Dendritic cell treated with granulocyte-macrophage colony-stimulating factor and Interleukin-4, amounts not matched to agents 40 ng/mL and 50 ng/mL, for 4 days (primary cell): ENCODE data around the gene KIF5C.

Source experiments
- H3K27ac Mint-ChIP-seq: one replicate; pipeline ENCODE4 v1.8.0; 2022; ENCODE audit warnings: mild to moderate bottlenecking, mixed read lengths
- H3K27me3 Mint-ChIP-seq: one replicate; pipeline ENCODE4 v1.8.0; 2022; ENCODE audit warnings: mild to moderate bottlenecking, mixed read lengths
- H3K36me3 Mint-ChIP-seq: one replicate; pipeline ENCODE4 v1.8.0; 2022; ENCODE audit warnings: low read depth, mixed read lengths
- H3K4me1 Mint-ChIP-seq: one replicate; pipeline ENCODE4 v1.8.0; 2022; ENCODE audit warnings: low read depth, mixed read lengths
- H3K4me3 Mint-ChIP-seq: one replicate; pipeline ENCODE4 v1.8.0; 2022; ENCODE audit warnings: mild to moderate bottlenecking, moderate library complexity, mixed read lengths
- H3K9me3 Mint-ChIP-seq: one replicate; pipeline ENCODE4 v1.8.0; 2022; ENCODE audit warnings: mixed read lengths
- intact Hi-C: fragments of 100-400 bp; cut with micrococcal nuclease; formaldehyde crosslinking; loops from one replicate; pipeline ENCODE4 v1.15.0; 2022

Gene KIF5C

GRCh38 chr2:149002378-149002890 is 127.4 kb downstream of the KIF5C start:
- no peak overlapping the region for H3K27ac Mint-ChIP-seq
- H3K27me3 Mint-ChIP-seq, result peaks cover 3% of the 10 kb centered on the region
- no peak overlapping the region for H3K4me3 Mint-ChIP-seq
- H3K36me3 Mint-ChIP-seq, result no peaks in the 10 kb centered on the region
- H3K4me1 Mint-ChIP-seq, result no peaks in the 10 kb centered on the region
- intact Hi-C loops, result no loop called here
- H3K9me3 Mint-ChIP-seq, result no peaks in the 10 kb centered on the region

- intact Hi-C loops, result no loop called here
- no peak overlapping the region for H3K27ac Mint-ChIP-seq
- H3K4me1 Mint-ChIP-seq, result no peaks in the 10 kb centered on the region
- no peak overlapping the region for H3K4me3 Mint-ChIP-seq
- H3K36me3 Mint-ChIP-seq, result no peaks in the 10 kb centered on the region
- H3K27me3 Mint-ChIP-seq, result peaks cover 3% of the 10 kb centered on the region
- H3K9me3 Mint-ChIP-seq, result no peaks in the 10 kb centered on the region
Measured at GRCh38 chr2:149002891-149003740, 128.1 kb downstream of the KIF5C start.

GRCh38 chr2:149004836-149005235 is 129.8 kb downstream of the KIF5C start:
- Mint-ChIP-seq H3K9me3 (no peaks in the 10 kb centered on the region), H3K4me1 (no peaks in the 10 kb centered on the region), H3K27me3 (peaks cover 3% of the 10 kb centered on the region), H3K36me3 (no peaks in the 10 kb centered on the region), H3K4me3 (no peak overlapping the region), H3K27ac (no peak overlapping the region)
- intact Hi-C loops, result no loop called here

GRCh38 chr2:149005471-149006077 is 130.5 kb downstream of the KIF5C start:
- Mint-ChIP-seq H3K36me3 (no peaks in the 10 kb centered on the region), H3K9me3 (no peaks in the 10 kb centered on the region), H3K4me3 (no peak overlapping the region), H3K4me1 (no peaks in the 10 kb centered on the region), H3K27ac (no peak overlapping the region), H3K27me3 (peaks cover 3% of the 10 kb centered on the region)
- intact Hi-C loops, result no loop called here

- H3K27me3 Mint-ChIP-seq, result peaks cover 3% of the 10 kb centered on the region
- no peak overlapping the region for H3K4me3 Mint-ChIP-seq
- intact Hi-C loops, result no loop called here
- no peaks in the 10 kb centered on the region for H3K9me3 Mint-ChIP-seq
- no peaks in the 10 kb centered on the region for H3K36me3 Mint-ChIP-seq
- no peaks in the 10 kb centered on the region for H3K4me1 Mint-ChIP-seq
- no peak overlapping the region for H3K27ac Mint-ChIP-seq
Measured at GRCh38 chr2:149006883-149007543, 132.0 kb downstream of the KIF5C start.

GRCh38 chr2:149008381-149008780 is 133.4 kb downstream of the KIF5C start:
- intact Hi-C loops, result no loop called here
- H3K27me3 Mint-ChIP-seq, result peaks cover 3% of the 10 kb centered on the region

GRCh38 chr2:149009576-149010461 is 134.8 kb downstream of the KIF5C start:
- Mint-ChIP-seq H3K4me3 (no peak overlapping the region), H3K4me1 (no peaks in the 10 kb centered on the region), H3K27ac (no peak overlapping the region), H3K27me3 (peaks cover 3% of the 10 kb centered on the region), H3K36me3 (no peaks in the 10 kb centered on the region), H3K9me3 (no peaks in the 10 kb centered on the region)
- intact Hi-C loops, result no loop called here

More at GRCh38 chr2:149008381-149008780, 133.4 kb downstream of the KIF5C start:
- H3K27ac Mint-ChIP-seq, result no peak overlapping the region
- H3K36me3 Mint-ChIP-seq, result no peaks in the 10 kb centered on the region
- H3K9me3 Mint-ChIP-seq, result no peaks in the 10 kb centered on the region
- no peaks in the 10 kb centered on the region for H3K4me1 Mint-ChIP-seq
- no peak overlapping the region for H3K4me3 Mint-ChIP-seq

- H3K4me1 Mint-ChIP-seq, result no peaks in the 10 kb centered on the region
- H3K27ac Mint-ChIP-seq, result no peak overlapping the region
- no peak overlapping the region for H3K4me3 Mint-ChIP-seq
- H3K9me3 Mint-ChIP-seq, result no peaks in the 10 kb centered on the region
- intact Hi-C loops, result no loop called here
- peaks cover 13% of the 10 kb centered on the region for H3K27me3 Mint-ChIP-seq
- H3K36me3 Mint-ChIP-seq, result no peaks in the 10 kb centered on the region
Measured at GRCh38 chr2:149012545-149012944, 137.5 kb downstream of the KIF5C start.

- peaks cover 16% of the 10 kb centered on the region for H3K4me1 Mint-ChIP-seq
- H3K9me3 Mint-ChIP-seq, result no peaks in the 10 kb centered on the region
- no peak overlapping the region for H3K4me3 Mint-ChIP-seq
- no peak overlapping the region for H3K27ac Mint-ChIP-seq
- intact Hi-C loops, result no loop called here
- H3K36me3 Mint-ChIP-seq, result no peaks in the 10 kb centered on the region
- peaks cover 13% of the 10 kb centered on the region for H3K27me3 Mint-ChIP-seq
Measured at GRCh38 chr2:149015501-149015900, 140.5 kb downstream of the KIF5C start.

- Mint-ChIP-seq H3K27ac (no peak overlapping the region), H3K27me3 (peaks cover 13% of the 10 kb centered on the region)
- intact Hi-C loops, result loop anchor here (2.0 kb wide), 1 partner anchor 297 kb away; no protein-coding TSS in a partner anchor
Measured at GRCh38 chr2:149015926-149016563, 141.0 kb downstream of the KIF5C start.

GRCh38 chr2:149017116-149017985 is 142.3 kb downstream of the KIF5C start:
- Mint-ChIP-seq H3K4me3 (no peak overlapping the region), H3K27ac (no peak overlapping the region), H3K9me3 (no peaks in the 10 kb centered on the region), H3K27me3 (peaks cover 13% of the 10 kb centered on the region), H3K36me3 (no peaks in the 10 kb centered on the region), H3K4me1 (peaks cover 33% of the 10 kb centered on the region)
- intact Hi-C loops, result loop anchor here (1.0 to 2.0 kb wide), 2 partner anchors 295 to 544 kb away; no protein-coding TSS in a partner anchor

More at GRCh38 chr2:149015926-149016563, 141.0 kb downstream of the KIF5C start:
- H3K9me3 Mint-ChIP-seq, result no peaks in the 10 kb centered on the region
- no peak overlapping the region for H3K4me3 Mint-ChIP-seq
- peaks cover 22% of the 10 kb centered on the region for H3K4me1 Mint-ChIP-seq
- no peaks in the 10 kb centered on the region for H3K36me3 Mint-ChIP-seq

- Mint-ChIP-seq H3K9me3 (no peaks in the 10 kb centered on the region), H3K4me3 (no peak overlapping the region), H3K27ac (no peak overlapping the region), H3K36me3 (no peaks in the 10 kb centered on the region), H3K4me1 (peaks cover 33% of the 10 kb centered on the region), H3K27me3 (peaks cover 13% of the 10 kb centered on the region)
- intact Hi-C loops, result no loop called here
Measured at GRCh38 chr2:149018981-149019380, 144.0 kb downstream of the KIF5C start.
